DMS153 (cell line): ENCODE results near the gene TULP4.
A peak's percentile ranks its signal among the peaks of the same experiment; 100 is the strongest.

Experiments
- DNase-seq: peaks from one replicate; lab custom pipeline; 2025; lab: John Stamatoyannopoulos, UW

The TULP4 gene

GRCh38 chr6:158418501-158418900 lies 106.2 kb downstream of the TULP4 start:
- DNase-seq = no peak

DNA sequence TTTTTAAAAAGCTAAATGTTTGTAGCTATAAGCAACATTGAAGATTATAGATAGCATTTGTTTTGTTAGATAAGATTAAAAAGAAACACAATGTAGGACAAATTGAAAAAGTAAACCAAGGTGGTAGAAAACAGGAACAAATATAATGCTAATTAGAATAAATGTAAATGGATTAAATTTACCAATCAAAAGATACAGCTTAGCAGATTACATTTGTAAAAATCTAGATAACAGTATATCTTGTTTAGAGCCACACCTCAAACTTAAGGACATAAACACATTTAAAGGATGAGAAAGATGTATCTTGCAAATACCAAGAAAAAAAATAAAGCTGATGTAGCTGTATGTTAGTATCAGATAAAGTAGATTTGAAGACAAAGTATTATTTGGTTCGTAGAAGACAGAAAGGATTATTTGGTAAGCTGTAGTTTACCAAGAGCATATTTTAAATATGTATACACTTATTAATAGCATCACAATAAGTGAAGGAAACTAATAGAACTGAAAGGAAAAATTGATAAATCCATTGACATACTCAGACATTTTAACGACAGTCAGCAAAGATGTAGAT lies 107.2 kb downstream of the TULP4 start:
- DNase-seq = no peak

DNA sequence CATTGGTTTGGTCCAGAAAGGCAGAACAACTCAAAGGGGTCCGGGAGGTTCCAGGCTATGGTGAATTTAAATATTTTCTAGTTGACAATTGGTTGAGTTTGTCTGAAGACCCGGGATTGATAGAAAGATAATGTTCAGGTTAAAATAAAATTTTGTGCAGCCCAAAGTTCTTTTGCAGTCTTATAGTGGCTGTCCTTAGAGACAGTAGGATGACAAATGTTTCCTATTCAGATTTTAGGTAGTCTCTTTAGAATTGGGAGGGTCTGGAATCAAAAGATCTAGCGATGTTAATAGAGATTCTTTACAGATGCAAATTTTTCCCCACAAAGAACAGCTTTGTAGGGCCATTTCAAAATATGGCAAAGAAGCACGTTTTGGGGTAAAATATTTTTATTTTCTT lies 109.1 kb downstream of the TULP4 start:
- no peak for DNase-seq

GRCh38 chr6:158422629-158423238 lies 110.5 kb downstream of the TULP4 start:
- DNase-seq = no peak

- DNase-seq = no peak
These were observed 118.8 kb downstream of the TULP4 start for GRCh38 chr6:158431036-158431435.

DNA sequence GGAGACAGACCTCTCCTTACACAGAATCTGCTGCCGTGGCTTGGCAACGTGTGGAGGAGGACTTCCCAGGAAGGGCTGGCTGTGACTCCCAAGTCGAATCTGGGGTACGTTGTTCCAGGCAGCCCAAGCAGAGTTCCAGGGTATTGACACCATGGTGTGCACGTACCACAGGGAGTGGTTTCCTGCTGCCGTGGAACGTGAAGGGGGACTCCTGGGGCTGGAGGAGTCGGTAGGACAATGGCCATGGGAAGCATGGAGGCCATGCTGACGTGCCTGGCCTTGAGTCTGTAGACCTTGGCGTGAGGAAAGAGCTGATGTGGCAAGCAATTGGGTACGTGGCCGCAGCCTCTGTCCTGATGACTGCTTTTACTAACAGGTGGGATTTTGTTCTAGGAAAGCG lies 119.3 kb downstream of the TULP4 start:
- DNase-seq = no peak

DNA sequence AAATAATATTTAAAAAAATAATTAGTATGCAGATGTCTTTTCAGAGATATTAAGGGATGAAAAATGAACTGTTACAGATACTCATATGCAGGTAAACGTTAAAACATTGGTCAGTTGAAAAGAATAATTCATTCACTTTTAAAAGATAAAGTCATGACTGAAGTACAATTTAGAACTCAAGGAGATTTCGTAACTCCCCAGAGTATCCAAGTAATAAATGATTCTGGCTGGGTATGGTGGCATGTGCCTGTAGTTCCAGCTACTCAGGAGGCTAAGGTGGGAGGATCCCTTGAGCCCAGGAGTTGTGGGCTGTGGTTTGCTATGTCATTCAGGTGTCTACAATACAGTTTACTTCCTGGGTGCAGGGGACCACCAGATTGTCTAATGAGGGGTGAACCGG lies 125.3 kb downstream of the TULP4 start:
- no peak for DNase-seq

GRCh38 chr6:158438226-158438625 lies 126.0 kb downstream of the TULP4 start:
- DNase-seq = no peak

DNA sequence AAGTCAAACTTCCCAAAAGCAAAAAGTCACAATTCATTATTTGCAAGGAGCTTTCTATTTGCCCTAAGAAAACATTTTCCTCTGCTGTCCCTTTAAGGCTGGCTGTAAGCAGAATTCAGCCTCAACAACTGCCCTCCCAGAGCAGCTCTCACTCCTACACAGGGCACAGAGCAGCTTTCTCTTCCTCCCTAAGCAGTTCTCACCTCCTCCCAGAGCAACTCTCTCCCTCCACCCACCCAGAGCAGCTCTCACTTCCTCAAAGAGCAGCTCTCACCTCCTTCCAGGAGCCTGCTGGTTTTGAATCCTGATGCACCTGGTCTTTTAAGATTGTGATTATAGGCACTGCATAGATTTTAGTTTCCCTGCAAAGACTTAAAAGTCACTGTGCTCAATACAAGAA lies 127.0 kb downstream of the TULP4 start:
- no peak for DNase-seq

DNA sequence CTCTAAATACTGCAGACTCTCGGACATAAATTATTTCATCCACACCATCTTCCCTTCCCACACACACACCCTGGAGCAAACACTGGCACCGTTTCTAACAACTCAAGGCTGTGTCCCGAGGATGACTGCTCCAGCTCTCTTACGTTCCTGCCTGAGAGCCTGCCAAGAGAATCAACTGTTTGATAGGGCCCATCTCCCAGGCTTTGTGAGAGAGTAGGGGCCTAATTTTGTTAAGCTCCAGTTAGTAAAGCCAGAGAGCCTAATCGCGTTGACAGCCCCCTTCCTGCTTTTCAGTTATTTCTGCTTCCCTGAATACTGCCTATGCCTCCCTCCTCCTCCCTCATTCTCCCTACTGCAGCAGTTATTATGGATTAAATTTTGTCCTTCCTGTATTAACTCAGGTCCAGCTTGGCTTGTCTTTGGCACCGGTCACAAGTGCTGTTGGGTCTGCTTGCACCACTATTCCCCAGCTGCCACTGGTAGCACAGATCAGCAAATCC lies 129.5 kb downstream of the TULP4 start:
- DNase-seq = no peak

- DNase-seq = no peak
These were observed 130.0 kb downstream of the TULP4 start for GRCh38 chr6:158442306-158442705.

GRCh38 chr6:158445426-158446085 lies 133.3 kb downstream of the TULP4 start:
- no peak for DNase-seq

GRCh38 chr6:158448856-158449255 lies 136.6 kb downstream of the TULP4 start:
- DNase-seq = no peak

DNA sequence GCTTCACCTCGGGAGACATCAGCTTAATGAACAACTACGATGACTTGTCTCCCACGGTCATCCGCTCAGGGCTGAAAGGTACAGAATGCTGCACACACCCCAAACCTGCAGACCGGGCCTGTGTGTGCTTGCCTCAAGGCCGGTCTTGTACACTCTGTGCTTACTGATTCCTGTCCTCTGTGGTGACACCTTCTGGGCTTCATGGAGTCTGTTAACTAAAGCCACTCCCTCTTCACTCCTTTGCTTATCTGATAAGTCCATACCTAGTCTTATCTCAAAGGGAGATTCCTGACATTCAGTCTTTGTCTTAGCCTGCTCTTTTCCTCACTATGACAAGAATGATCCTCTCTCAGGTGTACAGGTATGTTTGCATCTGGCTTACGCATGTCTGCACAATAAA lies 139.9 kb downstream of the TULP4 start:
- no peak for DNase-seq

DNA sequence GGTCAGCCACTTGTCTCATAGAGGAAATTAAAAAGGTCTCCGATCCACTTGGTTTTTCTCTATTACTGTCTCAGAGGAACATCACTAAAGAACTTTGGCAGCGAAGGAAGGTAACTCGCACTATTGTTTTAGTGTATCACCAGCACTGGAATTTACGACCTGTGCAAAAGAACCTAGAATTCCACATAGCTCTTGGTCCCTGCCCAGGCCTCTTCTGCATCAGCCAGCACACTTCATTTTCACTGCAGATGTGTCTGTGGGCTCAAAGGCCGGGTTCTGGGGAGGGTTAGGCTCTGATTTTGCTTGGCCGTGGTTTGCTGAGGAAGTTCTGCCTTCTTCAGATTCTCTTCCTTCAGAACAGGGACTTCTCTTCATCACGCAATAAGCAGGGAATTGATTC lies 144.9 kb downstream of the TULP4 start:
- no peak for DNase-seq

GRCh38 chr6:158457616-158458278 lies 145.5 kb downstream of the TULP4 start:
- DNase-seq = no peak

- no peak for DNase-seq
These were observed 147.5 kb downstream of the TULP4 start for GRCh38 chr6:158459726-158460125.

DNA sequence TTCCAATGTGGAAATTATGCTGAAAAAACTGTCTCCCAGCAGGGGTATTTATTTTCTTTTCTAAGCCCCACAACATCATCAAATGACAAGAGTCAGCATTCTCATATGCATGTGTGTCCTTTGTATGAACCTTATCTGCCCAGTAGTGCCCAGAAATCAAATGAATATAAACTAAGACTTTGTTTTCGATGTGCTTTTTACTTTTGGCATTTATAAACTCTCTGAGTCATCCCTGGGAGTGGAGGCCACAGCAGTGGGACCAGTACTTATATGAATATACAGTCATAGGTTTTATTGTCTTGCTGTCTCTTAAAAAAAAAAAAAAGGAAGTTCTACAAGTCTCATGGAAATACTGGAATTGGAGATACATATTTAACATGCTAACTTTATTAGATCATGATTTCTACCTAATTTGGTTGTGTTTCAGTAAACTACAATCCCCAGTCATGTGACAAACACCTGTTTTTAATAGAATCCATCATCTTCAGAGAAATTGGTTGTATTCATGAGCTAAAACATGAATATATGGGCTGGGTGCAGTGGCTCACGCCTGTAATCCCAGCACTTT lies 148.4 kb downstream of the TULP4 start:
- DNase-seq = no peak

DNA sequence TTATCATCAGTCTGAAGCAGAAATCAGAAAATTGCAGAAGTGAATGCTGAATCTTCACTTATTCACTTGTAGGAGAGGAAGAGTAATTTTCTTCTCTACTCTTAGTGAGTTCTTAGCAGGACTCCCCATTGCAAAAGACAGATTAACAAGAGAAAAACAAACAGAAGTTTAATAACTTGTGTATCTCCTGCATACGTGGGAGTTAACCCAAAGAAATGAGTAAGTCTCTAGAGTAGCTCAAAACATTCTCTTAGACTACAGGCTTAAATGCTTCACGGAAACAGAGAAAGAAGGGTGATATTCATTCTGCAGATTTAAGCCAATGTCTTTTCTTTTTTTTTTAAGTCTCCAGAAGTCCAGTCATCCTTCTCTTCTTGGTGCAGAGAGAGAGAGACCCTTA lies 149.7 kb downstream of the TULP4 start:
- DNase-seq = no peak

- DNase-seq = no peak
These were observed 152.2 kb downstream of the TULP4 start for GRCh38 chr6:158464483-158464882.

- no peak for DNase-seq
These were observed 153.0 kb downstream of the TULP4 start for GRCh38 chr6:158465257-158465656.

GRCh38 chr6:158465747-158466146 lies 153.5 kb downstream of the TULP4 start:
- no peak for DNase-seq

DNA sequence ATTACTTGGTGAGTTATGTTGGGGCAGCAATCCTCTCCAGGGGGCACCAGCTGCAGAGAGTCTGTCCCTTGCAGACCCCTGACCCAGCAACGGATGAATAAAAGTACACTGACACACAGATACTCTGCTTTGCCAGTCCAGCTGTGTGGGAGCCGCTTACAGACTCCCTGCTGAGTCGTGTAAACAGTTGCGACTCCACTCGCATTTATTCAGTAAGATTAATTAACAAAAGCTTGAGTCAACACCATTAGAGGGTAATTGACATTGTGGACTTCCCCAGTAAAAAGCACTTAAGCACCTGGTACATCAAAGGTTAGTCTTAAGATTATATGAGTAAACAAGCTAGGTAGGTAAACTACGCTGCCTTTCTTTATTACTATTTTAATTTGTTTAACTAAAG lies 155.7 kb downstream of the TULP4 start:
- DNase-seq = peak; percentile 93
